Omental fat pad (tissue), 4 donors: ENCODE data around the gene MAMDC2. TPM values are rescaled to one million over a fixed set of nuclear protein-coding genes. Genes with fewer than 3 reads are reported as not detected.

ENCODE experiments used
- ATAC-seq: fragments of 150-250 bp; one replicate; pipeline ENCODE4 v1.9.1; 2016; ENCODE audit warnings: mild to moderate bottlenecking, moderate library complexity; ENCODE audit not compliant: low FRiP score
- DNase-seq: peaks from one replicate; pipeline ENCODE4 v3.0.0-alpha.2; 2019; ENCODE audit warnings: low spot score
- total RNA-seq, 4 donors: library from RNA; depleted of rRNA; stranded (reverse); fragments of >200 nt; gene quantifications; one replicate each; pipeline ENCODE4 v1.1.0, GENCODE V29; 2016
- TF ChIP-seq, protein P1 (sequence below), 3 donors: fragments of 450-650 bp; IDR thresholded peaks; one replicate each; pipeline ENCODE4 v1.5.1; 2016 to 2017; ENCODE audit warnings: antibody characterized with exemption in 3 of 3, mild to moderate bottlenecking in 3 of 3, moderate library complexity in 2 of 3

MAMDC2 gene
- total RNA-seq, 4 donors from 2014 or later: 9.0 to 43.7 (median 16.5) TPM

DNA sequence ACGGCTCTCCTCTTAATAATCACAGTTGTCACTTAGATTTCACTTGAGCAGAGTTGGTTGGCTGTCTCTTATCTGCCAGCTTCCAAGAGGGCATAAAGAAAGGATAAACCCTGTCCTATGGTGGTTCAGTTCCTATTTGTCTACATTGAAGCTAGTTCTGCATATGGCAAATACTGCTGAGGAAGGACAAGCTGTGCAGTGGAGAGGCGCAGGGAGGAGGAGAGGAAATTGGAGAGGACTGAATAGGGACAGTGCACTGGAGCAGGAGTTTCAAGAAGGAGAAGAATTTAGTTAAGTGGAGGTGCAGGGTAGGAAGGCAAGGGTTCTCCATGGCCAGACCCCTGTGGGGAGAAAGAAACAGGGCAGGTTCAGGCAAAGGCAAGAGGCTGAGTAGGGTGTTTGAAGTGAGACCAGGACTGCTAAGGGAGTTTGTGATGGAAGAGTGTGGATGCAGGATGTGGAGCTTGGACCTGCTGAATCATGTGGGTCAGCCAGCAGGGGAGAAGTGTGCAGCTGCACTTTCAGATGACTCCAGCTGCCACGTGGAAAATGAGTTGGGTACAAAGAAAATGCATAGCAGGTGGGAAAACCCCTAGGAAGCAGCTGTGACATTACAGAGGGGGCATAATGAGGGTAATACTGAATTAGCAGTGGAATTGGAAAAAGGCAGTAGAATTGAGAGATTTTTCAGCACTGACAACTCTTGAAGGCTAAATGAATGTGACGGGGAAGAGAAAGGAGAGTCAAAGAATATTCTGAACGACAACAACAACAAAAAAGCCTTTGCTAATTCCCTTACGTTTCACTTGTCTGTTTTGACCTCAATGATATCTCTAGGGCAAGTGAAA, 66.8 kb downstream of the MAMDC2 start:
- TF ChIP-seq, protein P1, sequence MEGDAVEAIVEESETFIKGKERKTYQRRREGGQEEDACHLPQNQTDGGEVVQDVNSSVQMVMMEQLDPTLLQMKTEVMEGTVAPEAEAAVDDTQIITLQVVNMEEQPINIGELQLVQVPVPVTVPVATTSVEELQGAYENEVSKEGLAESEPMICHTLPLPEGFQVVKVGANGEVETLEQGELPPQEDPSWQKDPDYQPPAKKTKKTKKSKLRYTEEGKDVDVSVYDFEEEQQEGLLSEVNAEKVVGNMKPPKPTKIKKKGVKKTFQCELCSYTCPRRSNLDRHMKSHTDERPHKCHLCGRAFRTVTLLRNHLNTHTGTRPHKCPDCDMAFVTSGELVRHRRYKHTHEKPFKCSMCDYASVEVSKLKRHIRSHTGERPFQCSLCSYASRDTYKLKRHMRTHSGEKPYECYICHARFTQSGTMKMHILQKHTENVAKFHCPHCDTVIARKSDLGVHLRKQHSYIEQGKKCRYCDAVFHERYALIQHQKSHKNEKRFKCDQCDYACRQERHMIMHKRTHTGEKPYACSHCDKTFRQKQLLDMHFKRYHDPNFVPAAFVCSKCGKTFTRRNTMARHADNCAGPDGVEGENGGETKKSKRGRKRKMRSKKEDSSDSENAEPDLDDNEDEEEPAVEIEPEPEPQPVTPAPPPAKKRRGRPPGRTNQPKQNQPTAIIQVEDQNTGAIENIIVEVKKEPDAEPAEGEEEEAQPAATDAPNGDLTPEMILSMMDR (IDR thresholded peaks at IDR 0.05): no peak
- peak; percentile 22 for ATAC-seq
- DNase-seq: no peak

DNA sequence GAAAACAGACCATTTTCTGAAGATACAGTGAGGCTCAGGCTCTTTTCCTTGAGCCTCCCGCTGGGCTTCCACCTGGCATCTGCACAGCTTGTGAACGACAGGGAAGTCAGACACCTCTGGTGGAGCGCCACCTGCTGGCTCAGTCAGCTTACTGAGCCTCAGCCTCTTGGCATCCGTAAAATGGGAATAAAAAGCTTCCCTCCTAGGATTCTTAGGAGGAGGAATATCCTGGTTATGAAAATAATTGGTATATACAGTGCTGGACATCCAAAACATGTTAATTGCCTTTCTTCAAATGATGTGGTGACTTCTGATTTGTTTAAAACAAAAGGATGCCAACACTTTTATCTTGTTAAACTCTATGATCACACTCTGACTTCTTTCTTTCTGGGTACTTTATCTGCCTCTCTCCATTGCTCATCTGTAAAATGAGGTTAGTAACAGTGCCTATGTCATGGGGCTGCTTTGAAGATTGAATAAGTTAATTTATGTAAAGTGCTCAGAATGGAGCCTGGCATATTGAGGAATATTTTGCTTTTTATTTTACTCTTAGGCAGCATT, 67.5 kb downstream of the MAMDC2 start:
- peak; percentile 75 for DNase-seq
- ATAC-seq: peak; percentile 84
- TF ChIP-seq, protein P1 (IDR thresholded peaks at IDR 0.05): peak in 2 of 3 donors; percentile 3 to 39

- TF ChIP-seq, protein P1 (IDR thresholded peaks at IDR 0.05): no peak
- DNase-seq: no peak
- ATAC-seq: no peak
These were observed 68.1 kb downstream of the MAMDC2 start for GRCh38 chr9:70111641-70112236.

- ATAC-seq (no peak), DNase-seq (no peak)
- TF ChIP-seq, protein P1 (IDR thresholded peaks at IDR 0.05): no peak
These were observed 69.3 kb downstream of the MAMDC2 start for GRCh38 chr9:70112981-70113380.

DNA sequence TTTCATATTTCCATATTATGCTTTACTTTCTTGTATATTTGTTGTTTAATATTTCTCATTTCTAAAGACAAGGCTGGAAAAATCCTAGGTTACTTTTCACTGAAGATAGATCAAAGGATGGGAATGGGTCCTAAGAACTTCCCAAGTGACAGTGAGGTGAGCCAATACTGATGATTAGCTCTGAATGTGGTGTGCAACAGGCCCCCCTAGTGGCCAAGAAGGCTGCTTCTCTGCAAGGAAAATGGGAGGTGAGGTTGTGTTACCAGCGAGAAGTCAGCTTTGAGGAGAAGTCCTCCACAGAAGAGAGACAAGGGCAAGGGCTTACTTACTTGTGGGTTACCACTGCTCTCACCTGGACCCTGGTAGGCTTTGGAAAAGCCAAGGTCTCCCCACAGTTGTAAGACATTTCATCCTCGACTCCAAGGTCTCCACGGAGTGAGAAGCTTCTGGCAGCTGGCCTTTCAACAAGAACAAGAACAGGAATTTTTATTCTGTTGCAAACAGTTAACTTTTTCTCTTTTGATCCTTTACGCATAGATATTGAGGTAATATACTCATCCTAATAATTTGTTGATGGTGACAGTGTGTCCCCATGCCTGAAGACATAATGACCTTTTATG, 69.9 kb downstream of the MAMDC2 start:
- no peak for DNase-seq
- ATAC-seq: peak; percentile 62
- TF ChIP-seq, protein P1 (IDR thresholded peaks at IDR 0.05): peak in 1 of 3 donors; percentile 12

DNA sequence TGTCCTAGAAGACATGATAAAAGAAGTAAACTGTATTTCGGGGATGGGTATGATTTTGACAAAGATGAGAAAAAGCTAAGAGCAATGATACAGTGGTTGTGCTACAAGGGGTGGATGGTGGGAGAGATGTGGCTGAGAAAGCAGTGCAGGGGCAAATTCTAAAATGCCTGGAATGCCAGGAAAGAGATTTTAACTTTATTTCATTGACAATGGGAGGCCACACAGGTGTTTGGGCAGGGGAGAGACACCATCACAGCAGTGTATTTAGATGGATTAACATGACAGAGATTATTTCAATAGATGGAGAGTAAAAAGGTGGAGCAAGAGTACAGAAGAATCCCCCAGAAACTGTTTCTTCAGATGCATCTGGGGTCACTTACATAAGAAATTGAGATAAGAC, 71.2 kb downstream of the MAMDC2 start:
- DNase-seq (no peak), ATAC-seq (no peak)
- TF ChIP-seq, protein P1 (IDR thresholded peaks at IDR 0.05): no peak
